T47D (cell line): ENCODE results near the gene LMBR1.
"Not testable (repeated sequence)": the region's sequence is repeated elsewhere in the genome, so short reads cannot be mapped to it uniquely, and the experiment has no call there.

Experiments used
- DNase-seq, 2 experiments: peaks; one replicate each; pipeline versions ENCODE4 v3.0.0 to v3.0.0-alpha.2; 2011 to 2012; ENCODE audit warnings: low read depth in 1 of 2, low spot score in 1 of 2
- JUND ChIP-seq: IDR thresholded peaks from 2 replicates; pipeline ENCODE4 v1.6.1; 2012; ENCODE audit warnings: low read depth
- in situ Hi-C: cut with HindIII; loops from 2 replicates; pipeline ENCODE4 v1.10.0; 2016; ENCODE audit warnings: low sequenced_read_pairs, low pct_unique_long_range_greater_than_20kb

LMBR1 gene

DNA sequence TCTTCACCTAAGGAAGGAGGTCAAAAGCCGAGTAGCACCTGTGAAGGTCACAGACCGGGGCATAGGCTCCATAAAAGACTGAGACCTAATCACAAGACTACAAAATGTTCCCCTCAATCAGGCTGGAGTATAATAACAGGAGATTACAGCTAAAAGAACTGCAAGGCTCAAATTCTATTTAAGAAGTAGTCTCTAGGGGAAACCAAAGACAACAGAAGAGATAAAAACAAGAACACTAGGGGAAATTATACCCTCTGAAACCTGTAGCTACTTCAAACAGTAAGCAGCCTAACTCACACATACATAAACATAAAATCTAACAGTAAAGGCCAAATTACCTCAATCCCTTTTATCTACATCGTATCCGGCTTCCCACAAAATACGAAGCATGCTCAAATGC is 38.3 kb downstream of the LMBR1 start:
- TF ChIP-seq JUND = no peak

DNA sequence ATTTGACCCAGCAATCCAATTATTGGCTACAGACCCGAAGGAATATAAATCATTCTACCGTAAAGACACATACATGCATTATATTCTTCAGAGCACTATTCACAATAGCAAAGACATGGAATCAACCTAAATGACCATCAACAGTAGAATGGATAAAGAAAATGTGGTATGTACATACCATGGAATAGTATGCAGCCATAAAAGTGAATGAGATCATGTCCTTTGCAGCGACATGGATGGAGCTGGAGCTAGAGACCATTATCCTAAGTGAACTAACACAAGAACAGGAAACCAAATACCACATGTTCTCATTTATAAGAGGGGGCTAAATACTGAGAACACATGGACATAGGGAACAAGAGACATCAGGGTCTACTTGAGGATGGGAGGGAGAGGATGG is 44.0 kb downstream of the LMBR1 start:
- in situ Hi-C loops = no loop called here
- DNase-seq = no peak
- no peak for TF ChIP-seq JUND

More for the DNA sequence above, 38.3 kb downstream of the LMBR1 start:
- DNase-seq = no peak
- in situ Hi-C loops = no loop called here

DNA sequence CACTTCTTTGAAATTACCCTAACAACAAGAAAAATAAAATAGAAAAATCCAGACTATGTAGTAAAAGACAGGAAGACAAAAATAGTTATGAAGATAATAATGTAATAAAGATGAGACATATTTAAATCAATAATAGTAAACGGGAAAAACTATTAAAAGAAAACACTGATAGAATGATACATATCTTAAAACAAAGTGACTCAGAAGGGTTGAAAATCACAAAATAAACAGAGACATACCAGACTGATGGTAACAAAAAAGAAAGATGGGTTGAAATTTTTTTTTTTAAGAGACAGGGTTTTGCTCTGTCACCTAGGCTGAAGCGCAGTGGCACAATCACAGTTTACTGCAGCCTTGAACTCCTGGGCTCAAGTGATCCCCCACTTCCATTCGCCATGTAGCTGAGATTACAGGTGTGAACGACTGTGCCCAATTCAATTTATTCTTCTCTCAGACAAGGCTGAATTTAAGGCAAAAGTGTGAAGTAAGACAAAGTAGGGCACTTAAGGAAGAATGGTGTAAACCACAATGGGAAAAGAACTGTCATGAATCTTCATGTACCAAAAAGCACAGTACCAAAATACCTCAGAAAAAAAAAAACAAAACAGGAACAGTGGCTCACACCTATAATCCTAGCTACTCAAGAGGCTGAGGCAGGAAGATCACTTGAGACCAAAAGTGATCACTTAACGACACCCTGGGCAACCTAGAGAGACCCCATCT is 47.4 kb downstream of the LMBR1 start:
- no peak for DNase-seq
- in situ Hi-C loops = no loop called here
- TF ChIP-seq JUND = no peak

DNA sequence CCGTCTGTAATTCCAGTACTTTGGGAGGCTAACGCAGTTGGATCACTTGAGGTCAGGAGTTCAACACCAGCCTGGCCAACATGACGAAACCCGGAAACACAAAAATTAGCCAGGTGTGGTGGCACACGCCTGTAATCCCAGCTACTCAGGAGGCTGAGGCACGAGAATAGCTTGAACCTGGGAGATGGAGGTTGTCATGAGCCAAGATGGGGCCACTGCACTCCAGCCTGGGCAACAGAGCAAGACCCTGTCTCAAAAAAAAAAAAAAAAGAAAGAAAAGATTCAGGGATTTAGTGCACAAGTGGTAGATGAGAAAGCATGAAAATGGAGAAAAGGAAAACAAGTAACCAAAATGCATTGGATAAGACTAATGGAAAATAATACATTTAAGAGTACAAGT is 49.4 kb downstream of the LMBR1 start:
- DNase-seq, in situ Hi-C loops: not testable (repeated sequence)

DNA sequence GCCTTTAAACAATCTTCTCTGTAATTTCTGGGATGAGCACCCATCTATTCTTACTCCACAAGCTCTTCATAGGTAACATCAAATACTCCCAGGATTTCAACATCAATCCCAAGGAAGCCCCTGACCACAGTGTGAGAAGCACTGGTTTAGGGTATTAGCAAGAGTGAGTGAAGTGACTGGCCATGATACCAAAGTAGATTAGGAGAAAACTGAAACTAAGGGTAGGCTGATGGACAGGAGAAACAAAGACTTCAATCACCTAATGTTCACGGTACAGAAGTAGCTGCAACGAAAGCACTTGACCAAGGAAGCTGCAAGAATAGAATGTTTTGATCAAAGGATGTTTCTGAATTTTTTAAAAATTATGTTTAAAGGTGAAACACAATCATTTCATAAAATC is 49.8 kb downstream of the LMBR1 start:
- DNase-seq = no peak
- TF ChIP-seq JUND = no peak
- in situ Hi-C loops = no loop called here

DNA sequence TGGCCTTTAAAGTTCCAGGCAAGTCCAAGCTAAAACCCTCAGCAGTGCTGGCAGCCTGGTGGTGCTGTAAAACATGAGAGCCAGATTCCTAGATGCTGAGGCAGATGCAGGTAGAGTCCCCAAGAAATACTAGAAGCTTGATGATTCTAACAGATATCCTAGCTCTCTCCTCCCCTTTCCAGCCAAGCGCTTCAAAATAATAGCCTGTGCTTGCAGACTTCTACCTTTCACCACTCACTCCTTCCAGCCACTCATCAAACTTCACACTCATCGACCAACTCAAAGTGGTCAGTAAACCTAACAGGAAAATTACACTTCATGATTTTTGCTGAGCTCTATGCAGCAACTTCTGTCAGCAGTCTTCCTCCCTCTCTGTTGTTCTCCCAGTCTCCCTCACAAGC is 50.2 kb downstream of the LMBR1 start:
- in situ Hi-C loops = no loop called here
- TF ChIP-seq JUND = no peak
- DNase-seq = peak; percentile 19 to 49

DNA sequence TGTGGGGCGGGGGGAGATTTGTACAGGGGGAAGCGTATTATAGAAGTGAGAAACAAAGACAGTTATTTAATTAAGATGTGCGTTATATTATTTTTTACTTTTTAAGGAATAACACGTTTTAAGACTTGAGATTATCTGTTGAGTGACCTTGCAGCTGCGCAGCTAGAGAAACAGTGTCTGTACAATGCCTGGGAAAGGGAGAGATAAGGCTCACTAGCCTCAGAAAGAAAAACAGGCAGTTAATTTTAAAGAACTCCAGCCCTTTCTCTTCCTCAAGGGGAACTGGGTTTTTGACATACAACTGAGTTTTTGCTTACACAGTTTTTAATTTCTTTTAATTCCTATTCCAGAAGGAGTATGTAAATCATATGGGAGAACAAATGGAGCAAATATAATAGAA is 50.7 kb downstream of the LMBR1 start:
- in situ Hi-C loops = no loop called here
- no peak for TF ChIP-seq JUND
- DNase-seq = no peak

DNA sequence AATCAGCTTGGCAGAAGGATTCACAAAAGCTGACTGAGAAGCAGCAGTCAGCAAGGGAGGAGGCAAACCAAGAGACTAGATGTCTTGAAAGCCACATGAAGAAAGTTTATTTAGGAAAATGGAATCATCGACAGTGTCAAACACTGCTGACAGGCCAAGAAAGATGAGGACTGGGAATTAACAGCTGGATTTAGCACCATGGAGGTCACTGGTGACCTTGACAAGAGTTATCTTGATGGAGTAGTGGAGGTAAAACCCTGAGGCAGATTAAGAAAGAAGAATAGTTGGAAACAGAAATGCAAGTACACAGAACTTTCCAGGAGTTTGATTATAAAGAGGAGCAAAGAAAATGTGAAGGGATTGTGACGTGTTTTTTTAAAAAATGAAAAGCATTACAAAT is 51.5 kb downstream of the LMBR1 start:
- no peak for DNase-seq
- TF ChIP-seq JUND = no peak
- in situ Hi-C loops = no loop called here

DNA sequence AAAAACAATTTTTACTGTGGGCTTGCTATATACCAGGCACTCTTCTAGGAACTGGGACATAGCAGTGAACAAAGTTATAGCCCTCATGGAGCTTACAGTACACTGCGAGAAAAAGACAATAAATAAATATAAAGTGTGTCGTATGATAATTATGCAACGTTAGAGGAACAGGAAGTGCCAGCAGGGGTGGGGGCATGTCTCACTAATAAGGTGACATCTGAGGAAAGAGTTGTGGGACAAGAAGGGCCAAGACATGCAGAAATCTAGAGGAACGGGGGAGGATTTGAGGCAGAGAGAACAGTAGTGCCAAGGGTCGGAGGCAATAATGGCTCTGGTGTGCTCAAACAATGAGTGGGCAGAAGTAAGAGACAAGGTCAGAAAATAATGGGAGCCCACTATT is 52.8 kb downstream of the LMBR1 start:
- no peak for DNase-seq
- no peak for TF ChIP-seq JUND
- in situ Hi-C loops = no loop called here

DNA sequence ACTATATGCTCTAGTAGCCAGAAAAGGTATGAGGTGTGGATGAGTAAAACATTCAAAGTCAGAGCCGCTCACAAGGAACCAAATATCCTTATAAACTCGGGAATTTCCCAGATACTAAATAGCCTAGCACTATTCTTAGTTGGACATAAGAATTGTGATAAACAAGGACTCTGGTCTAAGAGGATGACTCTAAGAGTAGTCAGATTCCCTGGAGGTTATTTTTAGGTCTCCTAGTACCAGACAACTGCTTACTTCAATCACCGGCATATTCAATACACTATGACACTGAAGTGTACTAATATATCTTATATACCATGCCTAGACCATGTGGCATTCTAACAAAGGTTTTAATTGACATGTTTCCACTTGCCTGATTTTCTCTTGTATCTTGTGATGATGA is 56.5 kb downstream of the LMBR1 start:
- no peak for DNase-seq
- TF ChIP-seq JUND = no peak
- in situ Hi-C loops = no loop called here

DNA sequence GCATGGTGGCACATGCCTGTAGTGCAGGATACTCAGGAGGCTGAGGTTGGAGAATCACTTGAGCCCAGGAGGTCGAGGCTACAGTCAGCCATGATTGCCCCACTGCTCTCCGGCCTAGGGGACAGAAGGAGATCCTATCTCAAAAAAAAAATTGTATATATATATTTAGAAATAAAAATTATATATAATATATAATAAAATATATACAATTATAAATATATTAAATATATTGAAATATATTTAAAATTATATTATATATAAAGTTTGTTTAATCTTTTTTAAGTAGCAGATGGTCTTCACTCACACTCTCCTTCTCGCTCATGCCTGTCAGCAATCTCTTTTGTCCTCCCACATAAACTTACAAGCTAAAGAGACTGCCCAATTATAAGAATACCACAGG is 58.5 kb downstream of the LMBR1 start:
- DNase-seq = no peak
- in situ Hi-C loops = no loop called here

DNA sequence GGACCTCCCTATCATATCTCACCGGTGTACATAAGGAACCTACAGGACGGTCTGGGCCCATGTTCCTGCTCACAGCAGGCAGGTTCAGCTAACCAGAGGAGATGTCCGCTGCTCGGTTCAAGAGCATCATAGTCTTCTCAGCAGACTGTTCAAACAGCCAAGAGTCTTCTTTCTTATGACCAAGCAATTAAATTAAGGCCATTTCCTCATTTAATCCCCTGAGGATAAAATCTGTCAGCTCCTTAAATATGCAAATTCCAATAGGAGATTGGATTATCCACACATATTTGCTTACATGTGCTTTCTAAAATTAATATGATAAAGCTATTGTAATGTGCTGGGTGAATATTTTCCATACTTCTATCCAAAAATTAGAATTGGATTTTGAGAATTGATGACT is 59.7 kb downstream of the LMBR1 start:
- no peak for TF ChIP-seq JUND
- in situ Hi-C loops = no loop called here
- no peak for DNase-seq

More for the DNA sequence above, 58.5 kb downstream of the LMBR1 start:
- no peak for TF ChIP-seq JUND

DNA sequence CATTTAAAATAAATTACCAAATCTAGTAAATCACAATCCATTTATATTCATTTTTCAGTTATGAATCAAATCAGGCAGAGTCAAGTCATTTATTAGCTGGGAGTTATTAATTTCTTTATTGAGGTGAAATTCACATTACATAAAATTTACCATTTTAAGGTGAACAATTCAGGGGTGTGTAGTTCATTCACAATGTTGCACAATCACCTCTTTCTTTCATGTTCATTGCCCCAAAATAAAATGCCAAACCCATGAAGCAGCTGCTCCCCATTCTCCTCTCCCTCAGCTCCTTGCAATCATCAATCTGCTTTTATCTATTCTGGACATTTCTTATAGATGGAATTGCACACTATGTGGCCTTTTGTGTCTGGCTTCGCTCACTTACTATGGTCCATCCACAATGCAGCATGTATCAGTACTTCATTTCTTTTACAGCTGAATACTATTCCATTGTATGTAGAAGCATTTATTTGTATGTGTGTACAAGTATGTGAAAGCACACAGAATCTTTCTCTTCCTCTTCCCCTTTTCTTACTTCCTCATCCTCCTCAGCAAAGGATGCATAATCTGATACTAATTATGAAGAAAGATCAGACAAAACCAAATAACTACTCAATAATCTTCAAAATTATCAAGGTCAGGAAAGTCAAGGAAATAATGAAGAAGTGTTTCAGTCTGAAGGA is 60.6 kb downstream of the LMBR1 start:
- DNase-seq = no peak
- in situ Hi-C loops = no loop called here
- no peak for TF ChIP-seq JUND
